Endothelial cell of umbilical vein (primary cell): ENCODE measurements around the gene SYNCRIP. TPM values are rescaled to one million over a fixed set of nuclear protein-coding genes. Genes with fewer than 3 reads are reported as not detected.

ENCODE experiments used
- BruUV-seq: library from RNA; stranded (reverse); fragments of 400-500 nt; replicated peaks from 2 replicates; lab custom pipeline; 2021; lab: Mats Ljungman, UMichigan
- CTCF ChIA-PET: fragments of 300-600, 350-600 bp; sonication (Branson Sonifier 250); formaldehyde crosslinking; loops from one replicate; lab custom pipeline; 2021; ENCODE audit warnings: antibody characterized with exemption, inconsistent platforms; lab: Charles Lee
- POLR2A ChIA-PET: fragments of 300-600, 350-600 bp; sonication (Branson Sonifier 250); formaldehyde crosslinking; loops from one replicate; lab custom pipeline; 2021; ENCODE audit warnings: antibody characterized with exemption, inconsistent platforms; lab: Charles Lee
- DNase-seq: peaks from one replicate; pipeline ENCODE4 v3.0.0-alpha.2; 2011; ENCODE audit warnings: low read depth, low spot score
- FAIRE-seq: peaks from 2 replicates; lab custom pipeline; 2011; peaks lifted over from hg19 to GRCh38; lab: Jason Lieb, UNC
- H2AFZ ChIP-seq: 2 replicates; pipeline ENCODE4 v1.6.0; 2012; ENCODE audit warnings: low read depth, low read length, control low read depth, inconsistent platforms
- H3K27ac ChIP-seq: 2 replicates; pipeline ENCODE4 v1.5.1; 2011; ENCODE audit warnings: low read depth, mild to moderate bottlenecking, control low read depth, low read length, moderate library complexity; ENCODE audit not compliant: insufficient read depth
- H3K27me3 ChIP-seq, 2 experiments: 2 replicates each; pipeline versions ENCODE4 v1.6.0 to v1.6.1; 2011; ENCODE audit warnings: low read length in 2 of 2, mixed read lengths in 1 of 2; ENCODE audit not compliant: control insufficient read depth in 2 of 2, insufficient read depth in 2 of 2
- H3K36me3 ChIP-seq, 2 experiments: 2 replicates in 1 of 2; 3 replicates in 1 of 2; pipeline ENCODE4 v1.5.1; 2011; ENCODE audit warnings: low read length in 2 of 2, mild to moderate bottlenecking in 1 of 2, moderate library complexity in 1 of 2; ENCODE audit not compliant: control insufficient read depth in 2 of 2, insufficient read depth in 2 of 2; ENCODE audit errors: extremely low read depth in 1 of 2
- H3K4me1 ChIP-seq: 3 replicates; pipeline ENCODE4 v1.5.1; 2011; ENCODE audit warnings: mild to moderate bottlenecking, low read length; ENCODE audit not compliant: control insufficient read depth, insufficient read depth; ENCODE audit errors: extremely low read depth
- H3K4me2 ChIP-seq: 2 replicates; pipeline ENCODE4 v1.6.1; 2011; ENCODE audit warnings: low read length, control low read depth, mixed read lengths; ENCODE audit not compliant: insufficient read depth
- H3K4me3 ChIP-seq, 3 experiments: fragments of 200-600 bp in 1 of 3; sonication (generic), shearing (Covaris generic) in 1 of 3; replicated peaks in 1 of 3; 2 replicates each; pipeline ENCODE4 v1.5.1; 2011 to 2016; ENCODE audit warnings: control low read depth in 3 of 3, low read length in 3 of 3, mild to moderate bottlenecking in 2 of 3, inconsistent platforms in 1 of 3, low read depth in 1 of 3, moderate library complexity in 1 of 3; ENCODE audit not compliant: insufficient read depth in 1 of 3
- H3K79me2 ChIP-seq: 2 replicates; pipeline ENCODE4 v1.6.0; 2012; ENCODE audit warnings: low read length, inconsistent platforms; ENCODE audit not compliant: control insufficient read depth, insufficient read depth
- H3K9ac ChIP-seq: replicated peaks from 2 replicates; pipeline ENCODE3; 2011; ENCODE audit warnings: low read length, control low read depth; ENCODE audit not compliant: insufficient read depth; ENCODE audit errors: extremely low read depth
- H3K9me1 ChIP-seq: replicated peaks from 3 replicates; pipeline ENCODE4 v1.6.0; 2011; ENCODE audit warnings: mild to moderate bottlenecking, low read length; ENCODE audit not compliant: control insufficient read depth, insufficient read depth; ENCODE audit errors: extremely low read depth
- H3K9me3 ChIP-seq: replicated peaks from 2 replicates; pipeline ENCODE4 v1.5.1; 2012; ENCODE audit warnings: low read length, inconsistent platforms; ENCODE audit not compliant: control insufficient read depth, insufficient read depth
- H4K20me1 ChIP-seq: replicated peaks from 2 replicates; pipeline ENCODE3; 2011; ENCODE audit warnings: mild to moderate bottlenecking, low read length; ENCODE audit not compliant: control insufficient read depth, insufficient read depth; ENCODE audit errors: extremely low read depth
- EZH2 ChIP-seq: IDR thresholded peaks from 2 replicates; pipeline ENCODE4 v1.6.1; 2012; ENCODE audit warnings: borderline replicate concordance, low read depth, mild to moderate bottlenecking, moderate library complexity, low read length, inconsistent platforms; ENCODE audit not compliant: severe bottlenecking
- POLR2AphosphoS5 ChIP-seq: IDR thresholded peaks from 2 replicates; pipeline ENCODE4 v1.6.1; 2012; ENCODE audit warnings: low read depth, mild to moderate bottlenecking, control low read depth, low read length, moderate library complexity; ENCODE audit not compliant: insufficient read depth
- dilution Hi-C: fragments of 300-500 bp; cut with MboI; formaldehyde crosslinking; loops from one replicate; pipeline ENCODE4 v1.15.0; 2019; ENCODE audit warnings: low sequenced_read_pairs; ENCODE audit not compliant: extremely low pct_ligation_motif_present
- intact Hi-C: fragments of 100-400 bp; cut with micrococcal nuclease; formaldehyde crosslinking; loops from one replicate; pipeline ENCODE4 v1.10.0; 2022
- polyA plus RNA-seq, 4 experiments: library from polyadenylated mRNA; depleted of rRNA in 3 of 4; stranded (reverse) in 3 of 4; unstranded in 1 of 4; fragments of >200 nt; gene quantifications; 2 replicates each; pipeline versions ENCODE4 v1.2.1 to v1.2.3, GENCODE V29; 2011 to 2012; ENCODE audit warnings: missing spikeins in 1 of 4
- total RNA-seq: library from RNA; stranded (reverse); gene quantifications from 2 replicates; pipeline ENCODE4 v1.2.3, GENCODE V29; 2021
- TF ChIP-seq, protein P1 (sequence below), 2 donors: IDR thresholded peaks; 1 replicate in 1 of 2; 2 replicates in 1 of 2; pipeline ENCODE4 v1.5.1; 2011; ENCODE audit warnings: low read length in 2 of 2, mild to moderate bottlenecking in 2 of 2, moderate library complexity in 2 of 2, control low read depth in 1 of 2, inconsistent platforms in 1 of 2, low read depth in 1 of 2; ENCODE audit not compliant: insufficient read depth in 1 of 2; ENCODE audit errors: extremely low read depth in 1 of 2

The SYNCRIP gene
- total and polyA plus RNA-seq, 2 donors (not counting 3 experiments of a cell fraction or from before 2014, with no cell fraction given) = 16.3 to 155 TPM

DNA sequence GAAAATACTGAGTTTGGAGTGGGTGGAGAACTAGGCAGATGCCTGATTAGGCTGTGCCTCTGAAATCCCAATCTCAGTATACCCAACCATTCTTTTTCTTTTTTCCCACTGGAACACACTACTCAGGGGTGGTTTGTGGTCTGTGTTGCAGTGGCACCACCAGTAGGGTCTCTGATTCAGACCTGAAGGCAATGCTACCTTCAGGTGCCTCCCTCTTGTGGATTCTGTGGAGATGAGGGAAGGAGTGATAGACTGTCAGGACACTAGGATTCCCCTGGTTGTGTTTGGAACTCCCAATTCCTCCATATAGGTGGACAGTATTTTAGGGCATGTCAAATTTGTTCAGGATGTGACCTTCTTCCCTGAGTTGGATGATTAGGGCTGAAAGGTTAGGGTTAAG, 47.4 kb upstream of the SYNCRIP start:
- intact Hi-C loops = no loop called here

DNA sequence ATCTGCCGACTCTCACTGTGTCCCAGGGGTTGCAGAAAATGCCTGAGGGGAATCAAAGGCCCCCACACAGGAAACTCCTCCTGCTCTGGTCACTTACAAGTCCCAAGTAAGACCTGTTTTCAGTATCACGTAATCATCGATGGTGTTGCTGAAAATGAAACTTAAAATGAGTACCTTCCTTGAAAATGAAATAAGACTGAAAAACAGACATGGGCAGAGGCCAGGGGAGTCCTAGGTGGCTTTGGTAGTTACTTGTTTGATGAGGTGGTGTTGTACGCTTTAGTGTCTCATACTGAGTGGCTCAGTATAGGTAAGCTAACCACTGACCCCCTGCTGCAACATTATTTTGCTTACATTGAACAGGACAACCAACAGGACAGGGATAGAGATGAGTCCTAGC, 43.0 kb upstream of the SYNCRIP start:
- no TSS peak for BruUV-seq
- H3K9me3 ChIP-seq = no peaks in the 10 kb centered on the region
- no peak for FAIRE-seq

More for the DNA sequence above, 47.4 kb upstream of the SYNCRIP start:
- no TSS peak for BruUV-seq
- Histone ChIP-seq H3K4me1 (no peaks in the 10 kb centered on the region), H3K4me2 (no peak overlapping the region), H3K27ac (no peak overlapping the region), H3K36me3 (no peaks in the 10 kb centered on the region), H3K79me2 (no peaks in the 10 kb centered on the region), H3K9me1 (no peaks in the 10 kb centered on the region), H3K9ac (no peak overlapping the region), H2AFZ (no peak overlapping the region), H3K9me3 (no peaks in the 10 kb centered on the region), H3K4me3 (no peak overlapping the region), H3K27me3 (peaks cover 0 to 7% of the 10 kb centered on the region in 2 experiments), H4K20me1 (no peaks in the 10 kb centered on the region)
- ChIA-PET POLR2A (interaction anchor here (1.2 kb wide), 1 partner anchor 12 kb away, joined by 3 read pairs; no protein-coding TSS in a partner anchor), CTCF (no interaction called here)
- dilution Hi-C loops = no loop called here
- no peak for DNase-seq
- TF ChIP-seq POLR2AphosphoS5 = no peak
- no peak for FAIRE-seq

More for the DNA sequence above, 43.0 kb upstream of the SYNCRIP start:
- Histone ChIP-seq H3K27me3 (peaks cover 0 to 4% of the 10 kb centered on the region in 2 experiments), H3K9ac (no peak overlapping the region), H4K20me1 (no peaks in the 10 kb centered on the region), H2AFZ (no peak overlapping the region), H3K79me2 (no peaks in the 10 kb centered on the region), H3K4me2 (no peak overlapping the region), H3K9me1 (no peaks in the 10 kb centered on the region), H3K36me3 (no peaks in the 10 kb centered on the region), H3K27ac (no peak overlapping the region), H3K4me1 (no peaks in the 10 kb centered on the region), H3K4me3 (no peak overlapping the region)
- no peak for TF ChIP-seq EZH2
- no peak for TF ChIP-seq POLR2AphosphoS5
- TF ChIP-seq, protein P1, sequence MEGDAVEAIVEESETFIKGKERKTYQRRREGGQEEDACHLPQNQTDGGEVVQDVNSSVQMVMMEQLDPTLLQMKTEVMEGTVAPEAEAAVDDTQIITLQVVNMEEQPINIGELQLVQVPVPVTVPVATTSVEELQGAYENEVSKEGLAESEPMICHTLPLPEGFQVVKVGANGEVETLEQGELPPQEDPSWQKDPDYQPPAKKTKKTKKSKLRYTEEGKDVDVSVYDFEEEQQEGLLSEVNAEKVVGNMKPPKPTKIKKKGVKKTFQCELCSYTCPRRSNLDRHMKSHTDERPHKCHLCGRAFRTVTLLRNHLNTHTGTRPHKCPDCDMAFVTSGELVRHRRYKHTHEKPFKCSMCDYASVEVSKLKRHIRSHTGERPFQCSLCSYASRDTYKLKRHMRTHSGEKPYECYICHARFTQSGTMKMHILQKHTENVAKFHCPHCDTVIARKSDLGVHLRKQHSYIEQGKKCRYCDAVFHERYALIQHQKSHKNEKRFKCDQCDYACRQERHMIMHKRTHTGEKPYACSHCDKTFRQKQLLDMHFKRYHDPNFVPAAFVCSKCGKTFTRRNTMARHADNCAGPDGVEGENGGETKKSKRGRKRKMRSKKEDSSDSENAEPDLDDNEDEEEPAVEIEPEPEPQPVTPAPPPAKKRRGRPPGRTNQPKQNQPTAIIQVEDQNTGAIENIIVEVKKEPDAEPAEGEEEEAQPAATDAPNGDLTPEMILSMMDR (IDR thresholded peaks at IDR 0.05; ENCODE audit: extremely low read depth in 1 of 2, insufficient read depth in 1 of 2, low read depth in 1 of 2, low read length in 2 of 2) = no peak
- intact Hi-C loops = no loop called here
- dilution Hi-C loops = no loop called here
- ChIA-PET CTCF (no interaction called here), POLR2A (interaction anchor here (0.5 kb wide), 1 partner anchor 53 kb away, joined by 5 read pairs; no protein-coding TSS in a partner anchor)
- DNase-seq = no peak
